Fibroblast of mammary gland (primary cell): ENCODE results near the gene EHD4.

Experiments used
- DNase-seq: peaks from one replicate; pipeline ENCODE4 v3.0.0-alpha.2; 2010; ENCODE audit warnings: low read depth
- H3K4me3 ChIP-seq: 2 replicates; pipeline ENCODE4 v1.5.1; 2011; ENCODE audit warnings: low read depth, mild to moderate bottlenecking, low read length, moderate library complexity; ENCODE audit not compliant: control insufficient read depth
- TF ChIP-seq, protein P1 (sequence below): conservative IDR thresholded peaks from 2 replicates; pipeline ENCODE4 v1.5.1; 2011; ENCODE audit warnings: low read depth, low read length, inconsistent platforms; ENCODE audit not compliant: control insufficient read depth, insufficient read depth

Gene EHD4

DNA sequence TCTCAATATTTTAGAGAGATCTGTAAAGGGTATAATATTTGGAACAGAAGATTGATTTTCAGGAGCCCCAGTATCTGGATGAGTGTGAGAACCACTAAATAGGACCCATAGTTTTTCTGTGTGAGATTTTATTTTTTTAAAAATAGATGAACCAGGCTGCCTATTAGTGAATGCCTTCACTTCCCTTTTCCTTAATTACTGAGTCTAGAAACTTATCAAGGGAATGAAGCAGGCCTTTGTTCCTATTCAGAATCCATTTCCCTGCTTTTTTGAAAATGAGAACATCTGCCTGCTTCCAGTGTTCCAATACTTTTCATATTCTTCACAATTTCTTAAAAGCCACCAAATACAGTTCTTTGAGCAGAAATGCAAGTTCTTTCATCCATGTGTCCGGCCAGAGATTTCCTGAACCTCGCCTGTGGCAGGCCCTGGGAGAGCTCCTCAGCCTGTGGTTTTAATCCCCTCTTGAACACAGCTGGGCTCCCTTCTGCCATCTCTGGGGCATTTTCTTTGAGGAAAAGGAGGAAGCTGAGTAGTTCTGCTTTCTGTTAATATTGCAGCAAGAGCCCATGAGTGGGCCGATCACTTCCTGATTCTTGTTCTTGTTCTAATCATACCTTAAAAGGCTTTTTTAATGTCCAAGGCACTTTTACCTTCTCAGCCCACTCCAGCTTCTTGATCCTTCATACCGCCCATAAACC is 4.7 kb downstream of the EHD4 start:
- DNase-seq: peak; percentile 57
- no peak overlapping the region for H3K4me3 ChIP-seq
- TF ChIP-seq, protein P1, sequence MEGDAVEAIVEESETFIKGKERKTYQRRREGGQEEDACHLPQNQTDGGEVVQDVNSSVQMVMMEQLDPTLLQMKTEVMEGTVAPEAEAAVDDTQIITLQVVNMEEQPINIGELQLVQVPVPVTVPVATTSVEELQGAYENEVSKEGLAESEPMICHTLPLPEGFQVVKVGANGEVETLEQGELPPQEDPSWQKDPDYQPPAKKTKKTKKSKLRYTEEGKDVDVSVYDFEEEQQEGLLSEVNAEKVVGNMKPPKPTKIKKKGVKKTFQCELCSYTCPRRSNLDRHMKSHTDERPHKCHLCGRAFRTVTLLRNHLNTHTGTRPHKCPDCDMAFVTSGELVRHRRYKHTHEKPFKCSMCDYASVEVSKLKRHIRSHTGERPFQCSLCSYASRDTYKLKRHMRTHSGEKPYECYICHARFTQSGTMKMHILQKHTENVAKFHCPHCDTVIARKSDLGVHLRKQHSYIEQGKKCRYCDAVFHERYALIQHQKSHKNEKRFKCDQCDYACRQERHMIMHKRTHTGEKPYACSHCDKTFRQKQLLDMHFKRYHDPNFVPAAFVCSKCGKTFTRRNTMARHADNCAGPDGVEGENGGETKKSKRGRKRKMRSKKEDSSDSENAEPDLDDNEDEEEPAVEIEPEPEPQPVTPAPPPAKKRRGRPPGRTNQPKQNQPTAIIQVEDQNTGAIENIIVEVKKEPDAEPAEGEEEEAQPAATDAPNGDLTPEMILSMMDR: no peak

DNA sequence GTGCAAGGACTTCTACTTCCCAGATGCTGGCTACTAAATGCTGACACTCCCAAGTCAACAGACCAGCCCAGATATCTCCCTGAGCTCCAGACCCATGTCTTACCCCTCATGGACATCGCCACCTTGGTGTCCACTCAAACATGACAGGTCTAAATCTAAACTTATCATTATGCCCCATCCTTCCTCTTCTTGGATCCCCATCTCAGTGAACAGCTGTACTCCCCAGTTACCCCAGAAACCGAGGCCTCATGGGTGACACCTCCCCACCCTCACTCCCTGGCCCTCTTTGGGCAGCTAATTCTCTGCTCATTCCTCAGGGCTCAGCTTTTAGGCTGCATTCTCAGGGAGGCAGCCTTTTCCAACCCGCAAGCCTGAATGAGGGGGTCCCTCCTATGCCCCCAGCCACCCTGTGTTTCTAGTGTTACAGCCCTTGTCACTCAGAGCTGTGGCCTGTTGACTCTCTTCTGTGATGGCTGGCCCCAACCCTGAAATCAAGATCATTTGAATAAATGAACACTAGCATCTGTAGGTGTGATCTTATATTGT is 5.4 kb downstream of the EHD4 start:
- no peak for DNase-seq
- no peak overlapping the region for H3K4me3 ChIP-seq
- TF ChIP-seq, protein P1: no peak

DNA sequence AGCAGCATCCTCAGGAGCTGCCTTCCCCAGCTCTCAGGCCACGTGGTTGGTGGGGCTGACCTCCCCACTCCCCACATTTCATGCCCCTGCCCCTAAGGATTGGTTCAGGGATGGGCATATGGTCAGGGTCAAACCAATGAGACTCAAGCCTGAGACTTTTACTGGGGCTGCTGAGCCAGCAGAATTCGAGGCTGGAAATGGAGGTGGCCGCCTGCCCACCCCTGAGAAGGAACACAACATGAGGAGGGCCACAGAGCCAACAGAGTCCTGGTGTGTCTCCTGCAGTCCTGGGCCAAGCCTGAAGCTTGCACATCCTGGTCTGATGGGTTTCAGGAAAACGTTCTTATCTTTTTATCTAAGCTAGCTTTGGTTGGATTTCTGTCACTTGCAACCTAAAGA is 5.9 kb downstream of the EHD4 start:
- DNase-seq: no peak
- H3K4me3 ChIP-seq: no peak overlapping the region
- TF ChIP-seq, protein P1: no peak

DNA sequence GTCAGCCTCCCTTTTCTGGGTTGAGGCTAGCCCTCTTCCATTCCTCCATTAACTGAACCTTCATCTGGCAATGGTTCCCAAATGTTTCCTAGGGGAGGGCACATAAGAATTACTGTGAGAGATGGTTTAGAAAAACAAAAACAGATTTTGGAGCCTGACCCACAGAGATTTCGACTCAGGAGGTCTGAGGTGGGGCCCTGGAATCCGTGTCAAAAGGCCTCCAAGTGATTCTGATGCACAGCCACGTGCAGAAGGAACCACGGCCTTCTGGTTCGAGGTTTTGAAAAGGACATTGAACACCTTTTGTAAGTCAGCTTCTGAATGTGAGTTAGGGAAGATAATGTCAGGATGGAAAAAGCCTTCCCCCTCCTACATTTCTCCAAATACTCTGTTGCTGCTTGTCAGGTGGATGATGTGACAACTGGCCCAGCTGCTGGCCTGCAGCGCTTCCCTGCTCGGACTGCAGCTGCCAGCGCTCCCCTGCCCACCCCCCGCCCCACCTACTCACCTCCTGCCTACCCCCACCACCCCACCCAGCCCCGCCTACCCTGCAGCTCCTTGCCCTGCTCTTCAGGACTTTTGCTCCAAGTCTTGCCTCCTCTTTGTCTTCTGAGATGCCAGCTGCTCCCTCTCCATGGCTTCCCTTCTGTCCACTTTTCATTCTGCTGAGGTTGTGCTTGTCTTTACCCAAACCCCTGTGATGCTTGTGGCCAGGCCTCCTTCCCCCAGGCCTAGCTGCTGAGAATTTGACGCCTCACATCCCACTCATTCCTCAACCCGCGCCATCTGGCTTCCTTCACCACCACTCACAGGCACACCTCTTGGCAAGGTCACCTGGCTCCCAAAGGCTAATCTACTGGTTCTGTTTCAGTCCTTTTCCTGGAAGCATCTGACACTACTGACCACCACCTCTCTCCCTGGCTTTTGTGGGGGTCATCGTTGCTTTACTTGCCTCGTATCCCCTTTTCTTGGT is 6.6 kb downstream of the EHD4 start:
- H3K4me3 ChIP-seq: no peak overlapping the region
- DNase-seq: no peak
- TF ChIP-seq, protein P1: no peak

DNA sequence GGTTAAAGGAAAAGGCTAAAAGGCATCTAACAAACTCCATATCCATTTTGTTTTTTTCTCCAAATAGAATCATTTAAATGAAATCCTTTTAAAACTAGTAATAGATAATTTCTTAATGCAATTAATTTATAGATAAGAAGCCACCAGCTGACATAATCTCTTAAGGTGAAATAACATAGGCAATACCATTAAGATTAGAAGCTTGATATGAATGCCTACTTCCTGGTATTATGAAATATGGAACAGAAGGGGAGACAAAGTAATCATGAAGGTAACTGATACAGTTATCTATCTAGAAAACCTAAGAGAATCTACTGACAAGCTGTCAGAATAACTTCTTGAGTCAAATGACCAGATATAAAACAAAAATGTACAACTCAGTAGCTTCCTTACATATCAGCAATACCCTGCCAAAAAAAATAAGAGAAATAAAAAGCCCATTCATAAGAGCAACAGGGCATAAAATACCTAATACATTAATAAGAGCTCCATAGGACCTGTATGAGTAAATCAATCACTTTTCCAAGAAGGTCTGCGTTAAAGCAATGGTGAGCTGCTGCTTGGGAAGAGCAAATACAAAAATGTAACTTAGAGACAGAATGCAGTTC is 10.7 kb downstream of the EHD4 start:
- DNase-seq: no peak
- no peak overlapping the region for H3K4me3 ChIP-seq
- TF ChIP-seq, protein P1: no peak

DNA sequence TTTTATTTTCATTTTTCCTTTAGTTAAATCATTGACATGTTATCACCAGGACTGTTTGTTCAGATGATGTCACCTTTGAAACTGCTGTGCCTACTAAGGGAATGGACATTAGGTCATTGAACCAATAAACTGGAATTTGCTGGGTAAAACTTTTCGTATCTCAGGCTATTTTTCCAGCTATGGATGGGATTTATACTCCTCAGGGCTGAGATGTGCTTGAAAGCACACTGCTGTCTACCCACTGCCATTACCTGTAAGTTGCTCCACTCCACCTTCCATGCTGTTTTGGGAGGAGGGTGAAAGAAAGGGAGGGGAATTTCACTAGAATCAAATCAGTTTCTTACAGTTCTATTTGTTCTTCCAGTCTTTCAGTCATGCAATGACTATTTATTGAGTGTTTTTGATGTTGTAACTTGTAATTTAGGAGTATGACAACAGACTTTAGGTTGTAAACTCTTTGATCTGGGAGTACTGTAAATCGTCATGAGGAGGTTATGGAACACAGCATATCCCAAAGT is 11.3 kb downstream of the EHD4 start:
- no peak for DNase-seq
- TF ChIP-seq, protein P1: no peak
- no peak overlapping the region for H3K4me3 ChIP-seq
